Measurements from ENCODE around the gene RABL6.

GRCh38 chr9:136829412-136829811, 21.7 kb downstream of the RABL6 start:
- TF ChIP-seq REST (IDR thresholded peaks at IDR 0.05; ENCODE audit: insufficient read depth in 1 of 2, low read depth in 2 of 2, low read length in 2 of 2) (no peak), TAF1 (IDR thresholded peaks at IDR 0.05; ENCODE audit: borderline replicate concordance, insufficient read depth, low read length) (no peak), SIN3A (IDR thresholded peaks at IDR 0.05; ENCODE audit: borderline replicate concordance, insufficient read depth, low read length) (no peak), POLR2AphosphoS5 (IDR thresholded peaks at IDR 0.05; ENCODE audit: low read depth, low read length) (no peak)

All from PFSK-1 (cell line).